HG02852 (cell line): Measurements from ENCODE around the gene KCTD10.
"Not testable (repeated sequence)": the region's sequence is repeated elsewhere in the genome, so short reads cannot be mapped to it uniquely, and the experiment has no call there.

Source experiments
- ATAC-seq: cut with Tn5 transposase; IDR thresholded peaks from one replicate; pipeline ENCODE4 v1.9.1; 2021; ENCODE audit warnings: mild to moderate bottlenecking, moderate library complexity; ENCODE audit not compliant: unreplicated experiment

KCTD10 gene

GRCh38 chr12:109473526-109474270, 3.4 kb downstream of the KCTD10 start:
- not testable (repeated sequence) for ATAC-seq

GRCh38 chr12:109473006-109473405, 4.1 kb downstream of the KCTD10 start:
- no peak for ATAC-seq

- no peak for ATAC-seq
These were observed 7.6 kb downstream of the KCTD10 start for GRCh38 chr12:109469517-109469916.

- ATAC-seq, result no peak
These were observed 9.0 kb downstream of the KCTD10 start for GRCh38 chr12:109467978-109468676.

- no peak for ATAC-seq
These were observed 10.3 kb downstream of the KCTD10 start for GRCh38 chr12:109466821-109467220.

- ATAC-seq, result no peak
These were observed 10.8 kb downstream of the KCTD10 start for GRCh38 chr12:109466305-109466704.

- ATAC-seq, result no peak
These were observed 12.3 kb downstream of the KCTD10 start for GRCh38 chr12:109464642-109465351.

GRCh38 chr12:109463756-109464155, 13.3 kb downstream of the KCTD10 start:
- no peak for ATAC-seq

GRCh38 chr12:109462868-109463692, 14.0 kb downstream of the KCTD10 start:
- ATAC-seq, result no peak

- ATAC-seq, result no peak
These were observed 15.0 kb downstream of the KCTD10 start for GRCh38 chr12:109461846-109462756.

GRCh38 chr12:109461049-109461845, 15.9 kb downstream of the KCTD10 start:
- no peak for ATAC-seq

GRCh38 chr12:109460538-109460937, 16.6 kb downstream of the KCTD10 start:
- ATAC-seq, result no peak

- ATAC-seq, result no peak
These were observed 17.9 kb downstream of the KCTD10 start for GRCh38 chr12:109459247-109459646.

- ATAC-seq, result no peak
These were observed 18.3 kb downstream of the KCTD10 start for GRCh38 chr12:109458771-109459208.

GRCh38 chr12:109458086-109458485, 19.0 kb downstream of the KCTD10 start:
- no peak for ATAC-seq

- no peak for ATAC-seq
These were observed 21.4 kb downstream of the KCTD10 start for GRCh38 chr12:109455706-109456105.

GRCh38 chr12:109452489-109452888, 24.6 kb downstream of the KCTD10 start:
- no peak for ATAC-seq

GRCh38 chr12:109451400-109451799, 25.7 kb downstream of the KCTD10 start:
- ATAC-seq, result no peak

- ATAC-seq, result no peak
These were observed 26.1 kb downstream of the KCTD10 start for GRCh38 chr12:109450980-109451379.
